HG02840 (cell line): ENCODE results near the gene SMIM44.

Experiments used
- ATAC-seq: cut with Tn5 transposase; IDR thresholded peaks from one replicate; pipeline ENCODE4 v1.9.1; 2021; ENCODE audit warnings: mild to moderate bottlenecking, moderate library complexity, moderate number of reproducible peaks; ENCODE audit not compliant: unreplicated experiment, low FRiP score

Gene SMIM44

GRCh38 chr19:3444695-3445234 lies 38.5 kb downstream of the SMIM44 start:
- no peak for ATAC-seq

DNA sequence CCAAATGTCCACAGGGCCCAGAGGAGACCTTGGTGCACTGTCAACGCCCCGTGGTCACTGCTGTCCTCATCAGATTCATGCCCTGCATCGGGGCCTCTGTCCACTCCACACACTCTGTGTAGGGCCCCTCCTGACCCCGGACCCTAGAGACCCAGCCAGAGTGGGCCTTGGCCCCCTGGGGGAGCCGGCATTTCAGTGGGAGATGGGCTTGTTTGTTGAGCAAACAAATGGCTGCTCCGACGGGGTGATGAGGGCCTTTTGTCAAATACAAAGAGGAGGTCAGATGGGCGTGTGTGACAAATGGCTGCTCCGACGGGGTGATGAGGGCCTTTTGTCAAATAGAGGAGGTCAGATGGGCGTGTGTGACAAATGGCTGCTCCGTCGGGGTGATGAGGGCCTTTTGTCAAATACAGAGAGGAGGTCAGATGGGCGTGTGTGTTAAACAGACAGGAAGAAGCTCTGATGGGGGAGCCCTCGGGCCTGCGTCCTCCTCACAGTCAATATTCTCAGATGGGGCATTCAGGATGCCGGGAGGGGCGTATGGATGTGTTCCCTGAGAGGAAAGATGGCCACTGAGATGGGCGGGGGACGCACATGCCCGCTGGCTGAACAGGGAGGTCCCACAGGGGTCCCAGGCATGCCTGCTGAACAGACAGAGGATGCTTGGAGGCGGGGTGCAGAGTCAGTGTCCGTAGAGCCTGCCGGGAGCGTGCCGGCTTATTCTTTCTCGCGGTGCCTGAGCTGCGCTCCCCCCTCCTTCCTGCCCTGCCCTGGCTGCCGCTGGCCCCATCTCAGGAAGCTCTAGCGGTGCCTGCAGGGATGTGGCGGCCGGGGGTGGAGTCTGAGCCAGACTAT lies 39.2 kb downstream of the SMIM44 start:
- no peak for ATAC-seq

- ATAC-seq: no peak
These were observed 40.7 kb downstream of the SMIM44 start for GRCh38 chr19:3442487-3443071.

GRCh38 chr19:3441986-3442329 lies 41.3 kb downstream of the SMIM44 start:
- ATAC-seq: no peak

GRCh38 chr19:3441089-3441985 lies 41.9 kb downstream of the SMIM44 start:
- ATAC-seq: no peak

- ATAC-seq: no peak
These were observed 43.2 kb downstream of the SMIM44 start for GRCh38 chr19:3440082-3440481.

GRCh38 chr19:3434630-3435553 lies 48.3 kb downstream of the SMIM44 start:
- ATAC-seq: peak; percentile 91

DNA sequence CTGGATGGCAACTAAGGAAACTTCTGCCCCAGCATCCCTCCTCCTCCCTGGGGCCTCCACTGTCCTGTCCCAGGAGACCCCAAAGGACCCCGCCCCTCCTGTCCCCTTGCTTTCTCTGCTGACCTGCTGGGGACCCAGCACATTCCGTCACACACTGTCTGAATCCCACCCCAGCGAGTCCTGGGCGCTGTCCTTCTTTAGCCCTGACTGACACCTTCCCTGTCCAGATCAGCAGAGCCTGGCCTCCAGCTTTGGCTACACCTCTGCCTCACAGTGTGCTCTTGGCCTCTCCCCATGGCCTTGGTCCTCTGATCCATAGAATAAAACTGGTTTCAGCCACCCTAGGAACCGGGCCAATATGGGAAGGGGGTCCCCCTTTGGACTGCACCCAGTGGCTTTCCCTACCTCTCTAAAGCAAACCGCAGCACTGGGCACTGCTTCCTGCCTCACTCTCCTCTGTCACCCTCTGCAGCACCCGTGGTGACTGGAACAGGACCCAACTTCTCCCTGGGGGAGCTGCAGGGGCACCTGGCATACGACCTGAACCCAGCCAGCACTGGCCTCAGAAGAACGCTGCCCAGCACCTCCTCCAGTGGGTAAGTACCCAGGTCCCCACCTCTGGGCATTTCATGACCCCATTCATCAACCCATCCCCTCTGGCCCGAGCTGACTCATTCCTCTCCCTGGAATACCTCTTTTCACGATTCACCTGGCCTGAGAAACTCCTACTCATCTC lies 49.3 kb downstream of the SMIM44 start:
- ATAC-seq: no peak

- no peak for ATAC-seq
These were observed 49.9 kb downstream of the SMIM44 start for GRCh38 chr19:3433313-3433712.
